Jurkat, Clone E6-1 (cell line): Measurements from ENCODE around the gene ZMYND8. TPM values are rescaled to one million over a fixed set of nuclear protein-coding genes. Genes with fewer than 3 reads are reported as not detected.
"Not testable (repeated sequence)": the region's sequence is repeated elsewhere in the genome, so short reads cannot be mapped to it uniquely, and the experiment has no call there.

Source experiments
- DNase-seq: peaks from one replicate; pipeline ENCODE4 v3.0.0-alpha.2; 2011; ENCODE audit warnings: low read depth, low spot score
- H3K4me3 ChIP-seq: 2 replicates; pipeline ENCODE4 v1.5.1; 2011; ENCODE audit warnings: mild to moderate bottlenecking, low read length, control low read depth, moderate library complexity
- polyA plus RNA-seq: library from polyadenylated mRNA; unstranded; fragments of >200 nt; gene quantifications from one replicate; pipeline ENCODE4 v1.2.1, GENCODE V29; 2012; ENCODE audit warnings: missing spikeins; ENCODE audit not compliant: insufficient read length, insufficient read depth

The ZMYND8 gene
- polyA plus RNA-seq, result 9.4 TPM

DNA sequence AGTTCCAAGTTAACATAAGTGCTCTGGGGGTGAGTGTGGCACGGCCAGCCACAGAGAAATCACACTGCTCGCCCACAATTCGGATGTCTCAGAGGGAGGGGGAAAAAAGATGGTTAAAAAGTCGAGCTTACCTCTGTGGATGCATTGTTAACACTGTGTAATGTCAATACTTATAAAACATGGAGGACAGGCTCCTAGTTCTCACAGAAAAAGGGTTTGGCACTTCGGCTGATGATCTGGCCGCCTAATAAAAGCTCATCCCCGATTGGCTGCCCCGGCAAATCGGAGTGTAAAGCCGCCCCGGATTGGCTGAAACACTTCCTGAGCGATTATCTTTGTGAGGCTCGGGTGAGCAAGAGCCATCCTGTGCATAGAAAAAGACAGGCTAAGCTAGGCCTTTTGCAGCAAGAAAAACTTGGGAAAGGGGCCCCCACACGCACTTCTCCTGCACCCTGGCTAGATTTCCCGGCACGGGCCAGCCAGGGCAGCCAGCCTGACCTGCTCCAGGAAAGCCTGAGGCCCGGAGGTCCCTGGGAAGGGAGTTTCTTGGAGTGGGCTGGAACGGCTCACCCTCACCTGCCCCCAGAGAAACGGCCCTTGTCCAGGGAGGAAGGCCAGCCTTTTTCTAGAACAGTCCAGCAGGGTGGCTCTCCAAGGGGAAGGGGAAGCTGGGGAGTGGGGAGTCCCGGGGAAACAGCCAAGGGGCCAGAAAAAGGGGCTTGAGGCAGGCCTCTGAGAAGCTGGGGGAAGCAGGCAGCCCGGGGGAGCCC, at the start of gene ZMYND8:
Gene ZMYND8 (minus strand): TSS at position 174 of the 770 bp plus-strand sequence. CDS start 29 bp downstream, at position 145.
- peak; percentile 93 for DNase-seq
- H3K4me3 ChIP-seq, result peak within 1 kb of the TSS; percentile 57

- no peak for DNase-seq
- H3K4me3 ChIP-seq, result no peak overlapping the region
These were observed 49.4 kb upstream of the ZMYND8 start for GRCh38 chr20:47405775-47406325.

- H3K4me3 ChIP-seq, result no peak overlapping the region
- peak; percentile 24 for DNase-seq
These were observed 44.2 kb upstream of the ZMYND8 start for GRCh38 chr20:47400685-47401084.

DNA sequence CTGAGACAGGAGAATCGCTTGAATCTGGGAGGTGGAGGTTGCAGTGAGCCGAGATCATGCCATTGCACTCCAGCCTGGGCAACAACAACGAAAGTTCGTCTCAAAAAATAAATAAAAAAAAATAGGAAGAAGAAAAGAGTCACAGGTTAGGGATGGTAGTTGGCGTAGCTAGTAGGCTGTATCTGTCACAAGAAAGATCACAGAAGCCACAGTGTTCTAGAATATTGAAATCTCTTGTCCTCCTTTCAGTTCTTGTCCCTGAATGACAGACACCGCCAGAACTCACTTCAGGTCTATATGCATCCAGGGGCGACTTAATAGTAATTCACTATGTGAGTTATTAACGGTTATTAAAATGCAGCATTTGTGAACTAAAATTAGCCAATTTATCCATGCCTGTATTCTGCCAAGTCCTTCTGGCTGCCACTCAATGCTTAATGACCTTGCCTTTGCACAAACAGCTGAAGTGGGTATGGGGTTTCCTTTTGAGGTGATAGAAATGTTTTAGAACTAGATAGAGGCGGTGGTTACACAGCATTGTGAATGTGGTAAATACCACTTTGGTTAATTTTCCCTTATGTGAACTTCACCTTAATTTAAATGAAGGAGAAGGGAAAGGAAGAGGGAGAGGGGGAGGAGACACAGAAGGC, 41.3 kb upstream of the ZMYND8 start:
- no peak overlapping the region for H3K4me3 ChIP-seq

GRCh38 chr20:47396762-47397476, 40.4 kb upstream of the ZMYND8 start:
- no peak for DNase-seq

More for the DNA sequence above, 41.3 kb upstream of the ZMYND8 start:
- peak; percentile 24 for DNase-seq

GRCh38 chr20:47393796-47394514, 37.5 kb upstream of the ZMYND8 start:
- not testable (repeated sequence) for DNase-seq, H3K4me3 ChIP-seq

More at GRCh38 chr20:47396762-47397476, 40.4 kb upstream of the ZMYND8 start:
- no peak overlapping the region for H3K4me3 ChIP-seq

- H3K4me3 ChIP-seq, result no peak overlapping the region
- DNase-seq, result no peak
These were observed 36.2 kb upstream of the ZMYND8 start for GRCh38 chr20:47392721-47393073.

DNA sequence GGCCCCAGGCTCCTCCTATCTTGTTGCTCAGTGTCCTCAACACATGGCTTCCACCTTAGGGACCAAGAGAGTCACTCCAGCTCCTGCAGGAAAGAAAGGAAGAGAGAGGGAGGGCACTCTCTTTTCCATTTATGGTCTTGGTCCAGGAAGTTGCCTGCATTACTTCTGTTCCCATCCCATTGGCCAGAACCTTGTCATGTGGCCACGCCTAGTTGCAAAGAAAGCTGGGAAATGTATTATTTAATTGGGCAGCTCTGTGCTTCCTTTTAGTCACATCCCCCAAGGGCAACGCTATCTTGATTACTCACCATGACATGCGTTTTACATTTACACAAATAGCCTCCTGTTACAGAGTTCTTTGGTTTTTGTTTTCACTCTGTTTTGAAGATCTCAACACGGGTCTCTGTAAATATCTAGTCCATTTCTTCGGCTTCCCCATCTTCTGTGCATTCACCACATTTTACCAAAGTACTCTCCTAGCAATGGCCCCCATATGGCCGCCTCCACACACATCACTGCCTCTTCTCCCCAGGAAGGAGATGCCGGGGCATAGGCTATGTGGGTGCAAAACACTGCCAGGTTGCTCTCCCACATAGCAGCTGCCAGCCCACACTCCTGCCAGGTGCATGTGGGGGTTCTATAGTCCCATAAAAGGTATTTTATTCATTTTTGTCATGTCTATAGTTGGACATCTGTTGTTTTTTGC, 35.7 kb upstream of the ZMYND8 start:
- H3K4me3 ChIP-seq, result no peak overlapping the region
- no peak for DNase-seq

- H3K4me3 ChIP-seq, result no peak overlapping the region
- DNase-seq, result no peak
These were observed 34.9 kb upstream of the ZMYND8 start for GRCh38 chr20:47391276-47392010.

GRCh38 chr20:47389867-47390347, 33.4 kb upstream of the ZMYND8 start:
- no peak overlapping the region for H3K4me3 ChIP-seq
- no peak for DNase-seq

GRCh38 chr20:47385968-47386367, 29.5 kb upstream of the ZMYND8 start:
- not testable (repeated sequence) for DNase-seq, H3K4me3 ChIP-seq

DNA sequence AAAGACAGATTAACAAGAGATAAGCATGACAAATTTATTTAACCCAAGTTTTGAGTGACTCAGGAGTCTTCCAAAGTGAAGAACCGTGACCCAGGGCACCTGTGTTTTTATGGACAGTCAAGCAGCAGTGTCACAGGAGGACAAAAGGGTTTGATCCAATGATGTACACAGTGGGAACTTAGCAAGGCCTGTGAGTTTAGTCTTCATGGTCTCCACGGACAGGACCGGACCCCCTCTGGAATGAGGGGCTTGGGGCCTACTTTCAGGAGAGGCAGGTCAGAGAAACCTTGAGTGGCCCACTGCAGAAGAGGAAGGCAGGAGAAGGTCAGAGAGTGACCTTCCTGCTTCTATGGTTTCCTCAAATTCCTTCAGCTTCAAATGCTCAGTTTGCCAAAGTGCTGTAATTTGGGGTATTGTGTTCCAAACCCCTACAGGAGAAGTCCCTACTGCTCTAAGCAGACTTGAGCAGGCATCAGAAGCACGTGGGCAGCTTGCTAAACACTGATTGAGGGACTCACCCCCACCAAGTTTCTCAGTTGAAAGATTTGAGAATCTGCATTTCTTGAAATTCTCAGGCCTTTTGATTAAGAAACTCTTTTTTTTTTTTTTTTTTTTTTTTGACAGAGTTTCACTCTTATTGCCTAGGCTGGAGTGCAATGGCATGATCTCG, 26.4 kb upstream of the ZMYND8 start:
- DNase-seq, result no peak
- H3K4me3 ChIP-seq, result no peak overlapping the region

GRCh38 chr20:47380481-47380880, 24.0 kb upstream of the ZMYND8 start:
- no peak for DNase-seq
- no peak overlapping the region for H3K4me3 ChIP-seq

DNA sequence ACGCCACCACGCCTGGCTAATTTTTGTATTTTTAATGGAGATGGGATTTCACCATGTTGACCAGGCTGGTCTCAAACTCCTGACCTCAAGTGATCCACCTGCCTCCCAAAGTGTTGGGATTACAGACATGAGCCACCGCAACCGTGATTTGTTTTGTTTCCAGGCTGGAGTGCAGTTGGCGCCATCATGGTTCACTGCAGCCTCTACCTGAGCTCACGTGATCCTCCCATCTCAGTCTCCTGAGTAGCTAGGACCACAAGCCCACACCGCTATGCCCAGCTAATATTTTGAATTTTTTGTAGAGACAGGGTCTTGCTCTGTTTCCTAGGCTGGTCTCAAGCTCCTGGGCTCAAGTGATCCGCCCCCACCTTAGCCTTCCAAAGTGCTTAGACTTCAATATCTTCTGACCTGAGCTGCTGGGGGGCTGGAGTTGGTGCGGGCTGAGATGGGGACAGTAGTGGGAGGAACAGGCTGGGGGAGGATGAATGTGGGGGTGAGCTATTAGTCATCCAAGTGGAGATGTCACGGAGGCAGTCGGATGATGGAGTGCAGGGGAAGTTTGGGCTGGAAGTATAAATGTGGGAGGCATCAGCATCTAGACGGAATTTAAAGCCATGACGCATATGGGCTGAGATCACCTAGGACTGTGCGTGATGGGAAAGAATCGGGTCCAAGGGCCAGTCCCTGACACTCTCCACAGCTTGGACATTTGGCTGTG, 23.1 kb upstream of the ZMYND8 start:
- H3K4me3 ChIP-seq, result no peak overlapping the region
- no peak for DNase-seq

DNA sequence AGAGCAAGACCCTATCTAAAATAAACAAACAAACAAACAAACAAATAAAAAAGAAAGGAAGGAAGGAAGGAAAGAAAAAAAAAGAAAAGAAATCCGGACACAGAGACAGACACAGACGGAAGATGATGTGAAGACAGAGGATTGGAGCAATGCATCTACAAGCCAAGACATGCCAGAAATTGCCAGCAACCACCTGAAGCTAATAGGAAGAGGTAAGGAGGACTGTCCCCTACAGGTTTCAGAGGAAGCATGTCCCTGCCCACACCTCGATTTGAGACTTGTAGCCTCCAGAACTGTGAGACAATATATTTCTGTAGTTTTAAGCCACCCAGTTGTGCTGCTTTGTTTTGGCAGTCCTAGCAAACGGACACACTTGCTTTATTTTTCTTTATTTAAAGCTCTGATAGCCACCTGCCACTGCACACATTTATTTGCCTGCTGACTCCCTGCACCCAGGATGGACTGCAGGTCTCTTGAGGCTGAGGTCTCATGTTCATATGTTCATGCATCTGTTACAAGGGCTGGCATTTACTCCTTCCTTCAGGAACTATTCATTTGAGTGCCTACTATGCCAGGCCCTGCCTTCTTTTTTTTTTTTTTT, 20.7 kb upstream of the ZMYND8 start:
- no peak for DNase-seq

DNA sequence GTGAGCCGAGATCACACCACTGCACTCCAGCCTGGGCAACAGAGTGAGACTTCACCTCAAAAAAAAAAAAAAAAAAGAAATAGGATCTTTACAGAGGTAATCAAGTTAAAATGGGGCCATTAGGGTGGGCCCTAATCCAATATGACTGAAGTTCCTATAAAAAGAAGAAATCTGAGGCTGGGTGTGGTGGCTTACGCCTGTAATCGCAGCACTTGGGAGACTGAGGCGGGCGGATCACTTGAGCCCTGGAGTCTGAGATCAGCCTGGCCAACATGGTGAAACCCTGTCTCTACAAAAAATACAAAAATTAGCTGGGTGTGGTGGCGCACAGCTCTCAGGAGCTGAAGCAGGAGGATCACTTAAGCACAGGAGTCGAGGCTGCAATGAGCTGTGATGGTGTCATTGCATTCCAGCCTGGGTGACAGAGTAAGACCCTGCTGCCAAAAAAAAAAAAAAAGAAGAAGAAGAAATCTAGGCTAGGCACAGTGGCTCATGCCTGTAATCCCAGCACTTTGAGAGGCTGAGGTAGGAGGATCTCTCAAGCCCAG, 19.7 kb upstream of the ZMYND8 start:
- not testable (repeated sequence) for DNase-seq, H3K4me3 ChIP-seq

More for the DNA sequence above, 20.7 kb upstream of the ZMYND8 start:
- no peak overlapping the region for H3K4me3 ChIP-seq
